LNCaP clone FGC (cell line): ENCODE data around the gene CMTR1.
A peak's percentile ranks its signal among the peaks of the same experiment; 100 is the strongest.

Experiments
- DNase-seq: peaks from one replicate; pipeline ENCODE4 v3.0.0-alpha.2; 2011; ENCODE audit warnings: low read depth
- H3K4me3 ChIP-seq: 2 replicates; pipeline ENCODE4 v1.5.1; 2011; ENCODE audit warnings: mild to moderate bottlenecking, low read depth, low read length, control low read depth
- TF ChIP-seq, protein P1 (sequence below): IDR thresholded peaks from 2 replicates; pipeline ENCODE4 v1.5.1; 2012; ENCODE audit warnings: mild to moderate bottlenecking; ENCODE audit not compliant: control insufficient read depth, insufficient read depth; ENCODE audit errors: extremely low read depth

CMTR1 gene

DNA sequence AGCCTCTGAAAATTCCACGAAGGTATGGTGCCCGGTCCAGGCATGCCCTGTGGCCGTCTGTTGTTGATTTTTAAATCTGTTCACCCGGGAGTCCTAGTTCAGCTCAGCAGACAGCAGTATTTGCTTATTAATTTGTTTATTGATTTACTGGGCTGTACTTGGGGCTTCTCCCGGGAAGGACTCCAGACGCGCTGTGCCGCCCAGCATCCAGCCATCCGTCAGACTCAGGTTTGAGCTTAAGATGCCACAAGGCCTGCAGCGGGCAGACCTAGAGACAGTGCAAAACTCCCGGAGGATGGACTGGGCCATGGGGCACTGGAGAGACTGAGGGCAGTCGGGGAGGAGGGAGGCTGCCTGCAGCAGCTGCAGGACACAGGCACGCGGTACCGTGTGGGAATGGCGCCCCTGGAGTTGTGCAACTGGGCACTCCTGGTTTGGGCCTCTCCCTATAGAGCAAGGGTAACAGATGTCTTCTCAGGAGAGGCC, 83.9 kb downstream of the CMTR1 start:
- TF ChIP-seq, protein P1, sequence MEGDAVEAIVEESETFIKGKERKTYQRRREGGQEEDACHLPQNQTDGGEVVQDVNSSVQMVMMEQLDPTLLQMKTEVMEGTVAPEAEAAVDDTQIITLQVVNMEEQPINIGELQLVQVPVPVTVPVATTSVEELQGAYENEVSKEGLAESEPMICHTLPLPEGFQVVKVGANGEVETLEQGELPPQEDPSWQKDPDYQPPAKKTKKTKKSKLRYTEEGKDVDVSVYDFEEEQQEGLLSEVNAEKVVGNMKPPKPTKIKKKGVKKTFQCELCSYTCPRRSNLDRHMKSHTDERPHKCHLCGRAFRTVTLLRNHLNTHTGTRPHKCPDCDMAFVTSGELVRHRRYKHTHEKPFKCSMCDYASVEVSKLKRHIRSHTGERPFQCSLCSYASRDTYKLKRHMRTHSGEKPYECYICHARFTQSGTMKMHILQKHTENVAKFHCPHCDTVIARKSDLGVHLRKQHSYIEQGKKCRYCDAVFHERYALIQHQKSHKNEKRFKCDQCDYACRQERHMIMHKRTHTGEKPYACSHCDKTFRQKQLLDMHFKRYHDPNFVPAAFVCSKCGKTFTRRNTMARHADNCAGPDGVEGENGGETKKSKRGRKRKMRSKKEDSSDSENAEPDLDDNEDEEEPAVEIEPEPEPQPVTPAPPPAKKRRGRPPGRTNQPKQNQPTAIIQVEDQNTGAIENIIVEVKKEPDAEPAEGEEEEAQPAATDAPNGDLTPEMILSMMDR: no peak
- H3K4me3 ChIP-seq: no peak overlapping the region

DNA sequence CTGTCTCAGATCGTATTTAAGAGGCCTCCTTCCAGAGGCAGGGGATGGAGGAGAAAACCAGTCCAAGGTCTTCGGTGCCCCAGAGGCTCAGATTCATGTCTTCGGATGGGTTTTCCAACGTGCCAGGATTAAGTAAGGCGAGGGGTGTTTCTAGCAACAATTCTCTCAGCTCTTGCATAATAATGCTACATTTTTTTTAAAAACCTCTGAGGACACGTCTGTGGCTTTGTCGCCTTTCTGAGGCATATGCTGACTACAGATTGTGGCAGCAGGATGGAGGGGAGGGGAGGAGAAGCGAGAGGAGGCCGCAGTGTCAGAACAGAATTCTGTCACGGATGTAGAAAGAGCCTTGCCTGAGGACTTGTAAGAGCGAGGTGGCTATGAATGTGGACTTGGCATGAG, 84.4 kb downstream of the CMTR1 start:
- DNase-seq: no peak
- H3K4me3 ChIP-seq: no peak overlapping the region
- TF ChIP-seq, protein P1: no peak

More for the DNA sequence above, 83.9 kb downstream of the CMTR1 start:
- DNase-seq: peak; percentile 51

DNA sequence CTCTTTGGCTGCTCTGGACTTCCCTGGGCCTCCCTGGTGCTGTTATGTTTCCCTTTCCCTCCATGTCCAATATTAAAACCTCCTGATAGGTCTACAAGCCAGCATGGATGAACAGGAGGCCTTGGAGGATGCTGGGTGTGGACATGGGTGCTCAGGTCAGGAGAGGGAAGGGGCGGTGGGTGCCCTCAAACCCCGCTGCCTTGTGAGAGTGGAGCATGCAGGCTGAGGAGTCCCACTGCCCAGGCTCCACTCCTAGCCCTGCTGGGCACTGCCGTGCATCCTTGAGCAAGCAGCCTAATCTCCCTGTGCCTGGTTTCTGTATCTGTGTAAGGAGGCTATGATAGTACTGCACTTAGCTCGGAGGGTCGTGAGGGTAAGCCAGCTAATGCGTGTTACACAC, 85.1 kb downstream of the CMTR1 start:
- H3K4me3 ChIP-seq: no peak overlapping the region
- no peak for DNase-seq
- TF ChIP-seq, protein P1: no peak

DNA sequence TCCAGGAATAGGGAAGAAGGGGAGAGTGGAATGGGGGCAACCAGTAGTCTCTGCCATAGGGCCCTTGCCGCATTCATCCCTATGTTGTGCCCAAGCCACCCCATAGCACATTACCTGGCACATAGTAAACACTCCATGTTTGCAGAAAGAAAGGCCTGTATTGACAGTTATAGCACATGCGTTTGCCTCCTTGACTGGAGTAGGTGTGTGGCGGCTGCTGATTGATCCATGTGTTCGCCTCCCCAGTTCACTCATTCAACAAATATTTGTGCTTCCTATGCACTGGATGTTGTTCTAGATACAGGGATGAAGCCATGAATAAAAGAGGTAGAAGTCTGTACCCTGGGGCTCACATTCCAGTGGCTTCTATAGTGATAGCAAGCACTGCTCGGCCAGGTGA, 86.4 kb downstream of the CMTR1 start:
- TF ChIP-seq, protein P1: no peak
- DNase-seq: no peak
- no peak overlapping the region for H3K4me3 ChIP-seq

DNA sequence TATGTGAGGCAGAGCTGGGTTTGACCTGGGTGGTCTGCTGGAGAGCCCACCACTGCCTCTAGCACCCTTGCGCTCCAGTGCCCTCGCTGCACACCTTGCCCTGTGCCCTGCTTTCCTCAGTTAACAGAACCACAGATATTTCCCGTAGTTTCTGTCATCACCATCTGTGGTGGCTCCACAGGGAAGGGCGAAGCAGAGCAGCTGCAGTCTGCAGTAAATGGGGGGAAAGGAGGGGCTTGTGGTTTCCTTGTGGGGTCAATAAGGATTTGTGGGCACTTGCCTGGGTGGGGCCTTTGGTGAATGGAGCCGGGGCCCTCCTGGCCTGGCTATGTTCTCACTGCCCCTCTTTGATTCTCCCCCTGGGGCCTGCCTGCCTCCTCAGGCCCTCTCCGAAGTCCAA, 87.9 kb downstream of the CMTR1 start:
- TF ChIP-seq, protein P1: no peak
- H3K4me3 ChIP-seq: no peak overlapping the region
- no peak for DNase-seq

DNA sequence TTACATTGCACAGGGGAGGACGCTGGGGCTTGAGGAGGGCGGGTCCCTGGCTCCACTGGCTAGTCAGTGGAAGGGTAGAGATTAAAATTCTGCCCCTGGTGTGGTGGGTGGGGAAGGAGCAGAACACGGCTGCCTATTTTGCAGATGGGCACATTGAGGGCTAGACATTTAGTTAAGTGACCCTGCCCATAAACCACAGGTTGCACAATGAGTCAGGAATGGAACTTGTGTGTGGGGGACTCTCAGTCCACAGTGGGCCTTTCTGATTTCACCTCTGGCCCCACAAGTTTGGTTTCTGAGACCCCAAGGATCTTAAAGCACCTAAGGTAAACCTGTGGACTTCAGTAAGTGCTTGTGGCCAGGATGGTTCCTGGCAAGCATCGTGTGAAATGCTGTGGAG, 88.7 kb downstream of the CMTR1 start:
- no peak overlapping the region for H3K4me3 ChIP-seq
- DNase-seq: no peak
- TF ChIP-seq, protein P1: no peak

DNA sequence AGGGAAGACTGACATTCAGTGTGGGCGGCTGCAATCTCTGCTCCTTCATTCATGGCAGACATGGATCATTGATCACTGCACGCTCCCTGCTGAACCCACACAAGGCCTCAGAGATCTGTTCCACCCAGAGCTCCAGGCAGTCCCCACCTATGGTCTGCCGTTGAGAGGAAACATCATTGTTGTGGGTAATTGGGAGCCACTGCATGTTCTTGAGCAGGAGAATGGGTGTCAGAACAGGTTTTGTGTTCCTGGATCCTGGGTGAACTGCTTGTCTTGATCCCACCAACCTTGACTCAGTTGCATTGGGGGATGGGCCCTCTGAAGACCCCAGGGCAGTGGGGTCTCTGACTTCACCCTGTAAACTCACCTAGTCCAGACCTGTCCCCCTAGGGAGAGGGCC, 89.8 kb downstream of the CMTR1 start:
- TF ChIP-seq, protein P1: no peak
- DNase-seq: no peak
- H3K4me3 ChIP-seq: no peak overlapping the region
